HG03025 (cell line): ENCODE data around the gene MLANA.
"Not testable (repeated sequence)": the region's sequence is repeated elsewhere in the genome, so short reads cannot be mapped to it uniquely, and the experiment has no call there.

Experiments
- ATAC-seq: cut with Tn5 transposase; IDR thresholded peaks from one replicate; pipeline ENCODE4 v1.9.1; 2021; ENCODE audit warnings: mild to moderate bottlenecking, moderate library complexity; ENCODE audit not compliant: unreplicated experiment, low FRiP score

MLANA gene

DNA sequence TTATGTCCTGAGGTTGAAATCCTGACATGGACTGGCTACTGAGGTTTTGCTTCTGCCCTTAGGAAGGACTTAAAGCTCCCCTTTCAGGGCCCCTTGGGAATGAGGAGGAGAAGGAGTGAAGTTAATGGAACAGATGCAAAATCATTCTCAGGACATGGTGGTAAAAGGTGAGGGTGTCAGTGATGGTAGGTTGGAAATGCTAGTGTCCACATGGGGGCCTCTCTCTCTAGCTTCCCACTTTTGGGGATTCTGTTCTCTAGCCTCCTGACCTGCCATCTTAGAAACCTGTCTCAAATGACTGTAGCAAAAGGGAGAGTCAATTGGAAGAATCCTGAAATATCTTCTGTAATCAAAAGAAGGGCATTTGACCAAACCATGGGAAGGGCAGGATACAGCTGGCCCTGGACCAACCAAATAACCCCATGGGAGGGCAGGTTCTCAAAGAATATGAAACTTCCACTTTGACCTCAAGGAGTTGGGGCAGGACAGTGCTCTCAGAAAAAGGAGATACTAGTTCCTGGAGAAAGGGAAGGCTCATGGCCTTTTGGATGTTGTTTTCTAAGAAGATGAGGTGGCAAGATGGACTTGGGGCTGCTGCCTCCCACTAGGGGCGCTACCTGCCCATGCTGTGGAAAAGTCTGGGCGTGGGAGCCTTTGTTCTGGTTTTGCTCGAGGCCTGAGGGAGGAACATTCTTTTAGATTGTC lies 21.2 kb upstream of the MLANA start:
- no peak for ATAC-seq

DNA sequence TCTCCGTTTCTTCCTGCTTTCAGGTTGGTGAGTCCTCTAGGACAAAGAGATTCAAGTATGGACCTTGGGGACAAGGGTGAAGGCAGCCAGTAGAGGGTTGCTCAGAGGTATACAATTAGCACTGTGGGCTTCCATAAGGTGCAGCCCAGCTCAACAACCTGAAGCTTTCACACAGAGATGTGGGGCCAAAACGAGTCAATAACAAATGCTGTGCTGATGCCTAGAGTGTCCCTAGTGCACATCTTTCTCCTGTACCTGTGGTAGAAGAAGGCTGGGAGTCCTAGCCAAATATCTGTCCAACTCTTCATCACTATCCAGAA lies 20.7 kb upstream of the MLANA start:
- no peak for ATAC-seq

DNA sequence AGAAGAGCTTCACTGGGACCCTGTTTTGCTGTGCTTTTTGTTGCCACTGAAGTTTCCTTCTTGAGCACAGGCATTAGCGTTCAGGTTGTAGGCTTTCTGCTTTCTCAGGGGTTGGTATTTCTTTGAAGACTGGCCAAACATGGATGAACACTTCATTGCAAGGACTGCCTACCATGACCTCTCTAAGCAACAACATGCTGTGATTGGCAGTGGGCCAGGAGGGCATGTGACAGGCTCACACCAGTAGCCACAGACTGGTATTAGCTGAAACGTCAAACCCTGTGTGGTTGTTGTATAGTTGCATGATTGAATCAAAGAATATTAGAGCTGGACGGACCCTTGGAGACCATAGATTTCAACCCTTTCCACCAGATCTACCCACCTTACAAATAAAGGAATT lies 20.0 kb upstream of the MLANA start:
- no peak for ATAC-seq

DNA sequence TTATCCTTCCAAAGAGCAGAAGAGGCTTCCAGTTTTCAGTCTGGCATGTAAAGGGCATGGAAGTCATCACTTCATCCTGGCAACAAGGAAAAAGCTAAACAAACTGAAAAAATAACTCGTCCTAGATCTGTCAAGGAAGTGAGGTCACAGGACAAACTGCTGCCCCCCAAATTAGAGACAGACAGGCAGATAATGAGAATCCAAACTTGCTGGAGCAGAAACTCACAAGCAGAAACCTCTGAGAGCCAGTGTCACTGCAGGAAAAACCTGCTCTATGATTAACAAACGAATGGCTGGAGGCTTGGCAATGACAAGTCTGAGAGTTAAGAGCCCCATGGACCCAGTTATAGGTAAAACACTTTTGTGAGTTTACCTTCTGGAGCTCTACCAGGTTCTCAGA lies 18.9 kb upstream of the MLANA start:
- no peak for ATAC-seq

DNA sequence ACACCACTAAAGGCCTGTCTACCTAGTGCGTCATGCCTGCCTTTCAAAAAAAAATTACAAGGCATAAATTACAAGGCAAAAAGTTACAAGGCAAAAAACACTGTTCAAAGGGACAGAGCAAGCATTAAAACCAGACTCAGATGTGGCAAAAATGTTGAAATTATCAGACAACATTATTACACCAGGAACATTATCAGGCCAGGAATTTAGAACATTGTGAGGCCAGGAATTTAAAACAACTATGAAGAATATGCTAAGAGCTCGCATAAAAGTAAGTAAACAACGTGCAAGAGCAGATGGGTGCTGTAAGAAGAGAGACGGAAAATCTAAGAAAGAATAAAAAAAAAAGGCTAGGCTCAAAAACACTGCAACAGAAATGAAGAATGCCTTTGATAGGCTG lies 18.2 kb upstream of the MLANA start:
- no peak for ATAC-seq

DNA sequence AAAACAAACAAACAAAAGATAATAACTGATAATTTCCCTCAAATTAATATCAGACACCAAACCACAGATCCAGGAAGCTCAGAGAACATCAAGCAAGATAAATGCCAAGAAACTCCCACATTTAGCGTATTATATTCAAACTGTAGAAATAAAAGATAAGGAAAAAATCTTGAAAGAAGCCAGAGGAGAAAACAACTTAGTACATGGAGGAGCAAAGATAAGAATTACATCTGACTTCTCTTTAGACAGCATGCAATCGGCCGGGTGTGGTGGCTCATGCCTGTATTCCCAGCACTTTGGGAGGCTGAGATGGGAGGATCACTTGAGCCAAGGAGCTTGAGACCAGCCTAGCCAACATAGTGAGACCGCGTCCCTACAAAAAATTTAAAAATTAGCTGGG lies 17.2 kb upstream of the MLANA start:
- ATAC-seq: no peak

DNA sequence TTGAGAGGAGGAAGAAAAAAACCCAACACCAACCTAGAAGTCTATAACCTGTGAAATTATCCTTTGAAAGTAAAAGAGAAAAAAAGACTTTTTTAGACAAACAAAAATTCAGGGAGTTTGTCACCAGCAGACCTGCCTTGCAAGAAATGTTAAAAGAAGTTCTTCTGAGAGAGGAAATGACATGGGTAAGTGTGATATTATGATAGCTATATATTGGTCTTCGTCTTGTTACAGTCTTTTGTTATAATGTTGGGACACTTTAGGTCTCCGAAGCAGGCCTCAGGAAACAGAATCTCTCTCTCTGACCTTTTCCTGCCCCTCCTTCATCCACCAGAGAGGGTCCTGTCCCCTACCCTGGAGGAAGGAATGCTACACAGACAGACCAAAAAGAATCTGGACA lies 16.6 kb upstream of the MLANA start:
- no peak for ATAC-seq

DNA sequence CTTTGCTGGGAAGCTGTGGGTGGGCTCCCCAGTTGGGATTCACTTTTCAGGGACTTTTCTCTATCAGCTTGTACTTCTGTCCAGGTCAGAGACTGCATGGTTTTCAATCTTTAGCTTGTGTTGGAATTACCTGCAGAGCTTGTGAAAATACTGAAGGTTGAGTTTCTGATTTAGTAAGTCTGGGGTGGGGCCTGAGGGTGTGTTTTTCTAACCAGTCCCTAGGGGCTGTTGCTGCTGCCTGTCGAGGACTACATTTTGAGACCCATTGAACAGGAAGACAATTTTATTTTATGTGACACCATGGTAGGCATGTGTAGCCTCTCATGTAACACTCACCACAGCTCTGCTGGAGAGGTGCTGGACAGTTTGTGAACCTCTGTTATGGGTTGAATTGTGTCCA lies 14.7 kb upstream of the MLANA start:
- no peak for ATAC-seq

DNA sequence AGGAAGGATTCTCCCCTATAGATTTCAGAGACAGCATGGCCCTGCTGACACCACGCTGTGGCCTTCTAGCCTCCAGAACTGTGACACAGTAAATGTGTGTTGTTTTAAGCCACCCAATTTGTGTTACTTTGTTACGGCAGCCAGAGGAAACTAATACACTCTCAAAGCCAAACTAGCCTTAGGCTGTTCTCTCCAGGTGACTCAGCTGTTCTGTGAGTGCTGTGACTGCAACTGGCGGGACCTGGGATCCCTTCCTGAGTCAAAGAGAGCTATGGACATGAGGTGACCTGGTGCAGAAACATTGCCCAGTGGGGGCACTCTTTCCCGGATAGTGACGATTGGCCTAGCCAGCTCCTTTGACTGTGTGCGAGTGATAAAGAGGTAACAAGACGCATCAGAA lies 14.0 kb upstream of the MLANA start:
- ATAC-seq: no peak

DNA sequence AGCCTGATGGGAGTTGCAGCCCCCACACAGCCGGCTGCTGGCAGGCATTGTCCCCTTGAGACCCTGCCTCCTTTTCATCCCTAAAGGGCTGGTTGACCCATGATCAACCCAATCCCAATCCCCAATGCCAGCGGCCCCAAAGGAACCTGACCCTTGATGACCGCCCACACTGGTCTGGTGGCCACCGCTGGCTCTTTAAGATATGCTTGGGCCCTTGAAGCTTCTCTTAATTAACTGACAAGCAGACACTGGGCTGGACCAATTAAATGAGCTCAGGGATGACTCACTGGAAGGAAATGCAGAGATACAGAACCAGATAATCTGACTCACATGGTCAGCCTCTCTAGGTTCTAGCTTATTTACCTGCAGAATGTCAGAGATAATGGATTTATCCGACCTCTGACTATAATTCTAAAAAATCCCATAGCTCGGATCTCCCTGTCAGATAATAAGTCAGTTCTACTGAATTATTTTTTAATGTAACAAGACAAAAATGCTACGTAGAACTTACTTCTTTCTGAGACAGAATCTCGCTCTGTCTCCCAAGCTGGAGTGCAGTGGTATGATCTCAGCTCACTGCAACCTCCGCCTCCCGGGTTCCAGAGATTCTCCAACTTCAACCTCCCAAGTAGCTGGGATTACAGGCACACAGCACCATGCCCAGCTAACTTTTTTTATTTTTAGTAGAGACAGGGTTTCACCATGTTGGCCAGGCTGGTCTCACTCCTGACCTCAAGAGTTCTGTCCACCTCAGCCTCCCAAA lies 11.1 kb upstream of the MLANA start:
- ATAC-seq: no peak

DNA sequence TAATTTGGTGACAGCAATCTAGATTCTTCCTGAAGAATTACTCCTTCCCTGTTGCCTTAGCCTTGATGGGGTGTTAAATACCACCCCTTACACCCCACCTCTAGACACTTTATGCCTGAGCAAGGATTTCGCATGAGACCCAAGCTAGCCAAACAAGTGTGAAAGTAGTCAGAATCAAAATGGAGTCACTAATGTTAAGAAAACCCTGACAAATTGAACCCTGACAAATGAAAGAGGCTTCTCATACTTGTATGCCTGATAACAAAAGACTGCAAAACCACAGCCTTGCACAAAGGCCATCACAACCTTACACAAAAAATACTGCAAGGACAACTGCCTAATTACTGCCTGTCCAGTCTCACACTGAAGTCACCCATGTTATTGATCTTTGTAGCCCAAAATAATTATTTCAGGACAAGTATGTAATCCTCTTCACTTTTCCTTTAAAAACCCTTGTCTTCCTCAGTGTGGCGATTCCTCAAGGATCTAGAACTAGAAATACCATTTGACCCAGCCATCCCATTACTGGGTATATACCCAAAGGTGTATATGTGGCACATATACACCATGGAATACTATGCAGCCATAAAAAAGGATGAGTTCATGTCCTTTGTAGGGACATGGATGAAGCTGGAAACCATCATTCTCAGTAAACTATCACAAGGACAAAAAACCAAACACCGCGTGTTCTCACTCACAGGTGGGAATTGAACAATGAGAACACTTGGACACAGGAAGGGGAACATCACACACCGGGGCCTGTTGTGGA lies 8.3 kb upstream of the MLANA start:
- ATAC-seq: not testable (repeated sequence)

DNA sequence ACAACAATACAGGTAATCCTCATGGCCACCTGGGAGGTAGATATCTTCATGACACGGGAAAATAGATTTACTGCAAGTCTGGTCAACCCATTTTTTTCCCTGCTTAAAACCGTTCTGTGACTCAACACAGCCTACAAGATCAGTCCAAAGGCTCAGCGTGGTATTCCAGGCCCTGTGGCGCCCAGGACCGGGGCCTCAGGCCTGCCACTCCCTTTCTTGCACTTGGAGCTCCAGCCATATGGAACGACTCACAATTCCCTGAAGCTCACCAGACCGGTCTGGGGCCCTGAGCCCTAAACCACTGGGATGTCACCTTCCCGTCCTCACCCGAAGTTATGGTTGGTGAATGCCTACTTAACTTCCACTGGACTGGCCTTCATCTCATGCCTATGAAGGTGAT lies 6.5 kb upstream of the MLANA start:
- ATAC-seq: no peak

DNA sequence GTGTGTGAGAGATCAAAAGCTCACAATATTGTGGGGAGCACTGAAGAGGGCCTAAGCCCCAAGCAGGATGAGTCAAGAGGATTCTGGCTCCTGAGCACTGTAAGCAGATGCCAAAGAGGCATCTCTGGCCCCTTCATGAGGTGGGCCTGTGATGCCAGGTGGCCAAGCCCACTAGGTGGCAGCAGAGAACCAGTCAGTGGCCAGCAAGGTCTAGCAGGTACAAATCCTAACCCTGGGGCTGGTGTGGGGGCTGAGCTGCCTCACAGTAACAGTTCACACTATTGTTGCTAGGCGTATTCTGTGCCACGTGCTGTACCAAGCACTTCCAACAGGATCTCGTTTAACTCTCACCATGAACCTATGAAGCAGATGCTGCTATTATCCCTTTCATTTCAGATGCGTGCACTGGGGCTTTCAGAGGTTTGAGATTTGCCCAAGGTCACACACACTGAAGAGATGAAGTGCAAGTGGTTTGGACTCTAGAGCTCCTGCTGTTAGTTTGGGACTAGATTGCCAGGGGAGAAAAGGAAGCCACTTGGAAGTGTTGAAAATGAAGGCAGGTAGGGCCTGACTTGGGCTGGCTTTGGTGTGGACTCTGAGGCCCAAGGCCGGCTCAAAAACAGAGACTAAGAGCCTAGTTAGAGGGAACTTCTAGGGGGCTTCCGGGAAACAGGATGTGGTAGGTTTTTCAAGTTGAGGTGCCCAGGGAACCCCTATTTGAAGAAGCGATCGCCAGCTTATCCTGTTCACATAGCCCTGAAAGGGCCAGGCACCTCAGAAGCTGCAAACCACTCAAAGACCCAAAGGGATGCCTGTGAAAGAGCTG lies 4.4 kb upstream of the MLANA start:
- ATAC-seq: peak; percentile 90

DNA sequence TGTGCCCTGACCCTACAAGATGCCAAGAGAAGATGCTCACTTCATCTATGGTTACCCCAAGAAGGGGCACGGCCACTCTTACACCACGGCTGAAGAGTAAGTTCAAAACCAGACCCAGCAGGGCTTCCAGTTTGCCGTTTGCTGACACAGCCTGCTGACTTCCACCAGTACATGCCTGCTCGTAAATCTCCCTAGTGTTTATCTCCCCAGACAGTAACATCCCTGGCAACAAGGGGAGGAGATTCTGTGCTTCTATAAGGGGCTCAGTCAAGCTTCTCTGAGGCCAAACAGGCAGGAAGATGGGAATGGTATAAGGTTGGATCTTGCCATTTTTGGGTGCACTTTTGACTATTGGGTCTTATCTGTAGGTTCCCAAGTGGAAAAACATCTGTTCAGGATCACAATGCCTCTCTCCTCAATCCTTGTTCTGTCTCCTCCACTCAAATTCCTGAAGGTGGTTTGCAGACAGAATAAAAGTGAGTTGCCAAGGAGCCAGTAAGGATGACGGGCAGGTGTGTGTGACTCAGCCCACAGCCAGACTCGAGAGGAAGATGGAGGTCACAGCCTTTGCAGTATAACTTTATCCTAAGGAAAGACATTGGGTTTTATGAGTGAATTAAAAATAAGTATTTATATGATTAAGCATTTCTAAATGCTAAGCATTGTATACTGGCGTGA lies 1.9 kb downstream of the MLANA start:
- no peak for ATAC-seq

DNA sequence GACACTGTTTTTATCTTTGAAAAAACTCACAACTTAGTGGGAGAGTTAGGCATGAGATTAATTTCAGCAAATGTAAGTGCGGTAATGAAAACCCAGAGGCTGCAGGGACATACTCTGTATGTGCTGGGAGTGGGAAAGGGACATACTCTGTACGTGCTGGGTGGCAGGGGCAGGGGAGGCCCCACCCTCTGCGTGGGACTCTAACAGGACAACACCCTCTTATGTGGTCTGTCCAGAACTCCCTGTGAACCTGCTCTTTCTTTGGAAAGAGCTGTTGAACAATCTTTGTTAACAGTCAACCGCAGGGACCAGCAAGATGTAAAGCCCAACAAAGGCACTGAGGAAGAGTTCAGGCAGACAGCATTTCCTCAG lies 2.4 kb downstream of the MLANA start:
- ATAC-seq: no peak

DNA sequence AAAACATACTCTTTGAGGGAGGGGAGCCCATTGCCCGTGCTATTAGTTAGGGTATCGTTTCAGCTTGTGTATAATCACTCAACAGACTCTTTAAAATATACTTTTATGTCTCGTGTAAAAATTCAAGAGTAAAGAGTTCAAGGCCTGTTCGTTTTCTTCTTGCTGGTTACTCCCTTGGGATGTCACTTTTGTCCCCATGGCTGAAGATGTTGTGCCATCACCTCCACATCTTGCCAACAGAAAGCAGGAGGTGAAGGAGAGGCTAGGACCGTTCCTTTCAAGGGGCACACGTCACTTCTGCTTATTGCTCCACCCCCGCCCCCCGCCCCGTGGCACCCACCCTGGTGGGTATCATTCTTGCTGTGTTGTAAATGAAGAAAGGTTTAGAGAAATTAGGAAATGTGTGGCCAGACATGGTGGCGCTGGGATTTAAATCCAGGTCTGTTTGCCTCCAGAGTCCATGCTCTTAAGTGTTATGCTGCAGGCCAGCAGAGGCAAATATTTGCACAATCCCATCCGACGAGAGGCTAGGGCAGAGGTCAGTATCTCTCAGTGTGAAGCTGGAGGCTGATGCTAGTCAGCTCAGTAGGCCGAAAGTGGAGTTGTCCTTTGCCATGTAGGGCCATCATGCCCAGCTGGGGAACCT lies 3.0 kb downstream of the MLANA start:
- ATAC-seq: no peak

DNA sequence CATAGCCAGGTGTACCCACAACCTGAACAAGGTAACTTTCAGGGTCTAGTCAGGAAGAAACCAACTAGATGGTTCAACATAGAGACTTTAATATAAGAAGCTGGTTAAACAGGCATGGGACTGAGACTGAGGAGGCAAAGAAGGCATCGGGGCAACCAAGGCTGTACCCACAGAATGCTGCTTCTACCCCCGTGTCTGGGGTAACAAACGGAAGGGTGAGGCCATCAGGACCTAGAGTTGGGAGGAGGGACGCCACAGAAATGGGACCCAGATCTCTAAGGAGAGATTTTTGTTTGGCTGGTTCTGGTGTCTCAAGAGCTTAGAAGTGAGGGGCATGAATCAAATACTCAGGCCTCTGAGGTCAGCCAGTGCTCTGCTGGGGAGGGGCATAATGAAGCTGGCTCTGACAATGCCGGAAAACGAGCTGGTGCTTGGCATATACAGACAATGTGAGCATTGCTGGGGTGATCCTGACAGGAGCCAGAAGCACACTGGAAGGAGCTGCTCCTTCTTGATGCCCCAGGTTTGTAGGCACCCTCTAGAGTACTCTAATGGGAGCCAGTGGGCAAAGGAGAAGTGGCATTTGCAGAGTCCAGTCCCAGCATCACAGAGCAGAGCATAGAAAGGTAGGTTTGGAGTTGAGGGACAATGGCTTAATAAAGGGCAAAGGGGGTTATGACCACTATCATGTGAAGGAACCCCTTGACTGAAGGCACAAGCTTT lies 3.7 kb downstream of the MLANA start:
- no peak for ATAC-seq

DNA sequence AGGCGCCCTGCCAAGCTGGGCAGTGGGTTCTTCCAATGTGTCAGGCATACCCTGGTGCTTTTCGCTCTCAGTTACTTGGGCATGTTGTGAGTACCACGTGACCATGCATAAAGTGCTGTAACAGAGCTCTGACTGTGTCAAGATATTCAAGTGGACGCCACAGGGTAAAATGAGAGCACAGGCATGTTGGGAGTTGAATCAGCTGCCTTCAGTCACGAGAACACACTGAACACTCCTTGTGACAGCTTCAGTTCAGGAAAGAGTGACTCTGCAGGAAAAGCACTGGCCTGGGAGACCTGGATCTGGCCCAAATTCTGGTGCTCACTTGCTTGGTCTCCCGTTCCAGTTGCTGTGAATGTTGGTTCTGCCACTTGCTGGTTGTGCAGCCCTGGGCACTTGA lies 5.1 kb downstream of the MLANA start:
- no peak for ATAC-seq

DNA sequence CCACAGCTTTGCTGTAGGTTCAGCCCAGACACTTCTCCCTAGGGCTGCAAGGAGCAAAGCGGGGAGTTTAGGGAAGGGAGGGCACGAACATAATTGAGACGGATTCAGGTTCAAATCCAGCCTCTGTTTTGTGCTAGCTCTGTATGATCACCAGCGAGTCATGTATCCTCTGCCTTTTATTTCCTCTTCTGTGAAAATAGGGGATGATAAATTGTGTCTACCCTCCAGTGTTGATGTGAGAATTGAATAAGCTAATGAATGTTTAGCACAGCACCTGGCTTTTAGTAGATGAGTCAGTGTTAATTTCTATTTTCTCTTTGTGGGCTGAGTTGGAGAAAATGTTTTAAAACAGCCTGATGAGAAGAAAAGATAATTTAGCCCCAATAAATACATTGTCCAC lies 6.2 kb downstream of the MLANA start:
- no peak for ATAC-seq
